ENCODE results near the gene SI.

DNA sequence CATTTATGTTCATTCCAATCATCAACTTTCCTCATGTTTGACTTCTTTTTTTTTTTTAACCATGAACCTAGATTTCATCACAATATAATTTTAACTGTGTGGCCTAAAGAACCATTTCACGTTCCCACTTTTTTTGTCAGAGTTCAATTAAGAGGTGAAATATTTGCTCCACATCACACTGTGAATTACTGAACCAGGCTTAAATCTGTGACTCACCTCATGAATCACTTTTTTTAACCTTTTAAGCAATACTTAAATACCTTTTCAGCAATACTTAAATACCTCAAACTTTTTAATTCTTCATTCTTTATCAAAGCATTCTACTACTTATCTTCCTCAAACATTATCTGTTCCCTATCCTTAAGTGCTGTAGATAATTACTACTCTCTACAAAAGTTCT, 137.6 kb downstream of the SI start:
- TF ChIP-seq HDGF (IDR thresholded peaks at IDR 0.05) = no peak
- TF ChIP-seq, protein P1, sequence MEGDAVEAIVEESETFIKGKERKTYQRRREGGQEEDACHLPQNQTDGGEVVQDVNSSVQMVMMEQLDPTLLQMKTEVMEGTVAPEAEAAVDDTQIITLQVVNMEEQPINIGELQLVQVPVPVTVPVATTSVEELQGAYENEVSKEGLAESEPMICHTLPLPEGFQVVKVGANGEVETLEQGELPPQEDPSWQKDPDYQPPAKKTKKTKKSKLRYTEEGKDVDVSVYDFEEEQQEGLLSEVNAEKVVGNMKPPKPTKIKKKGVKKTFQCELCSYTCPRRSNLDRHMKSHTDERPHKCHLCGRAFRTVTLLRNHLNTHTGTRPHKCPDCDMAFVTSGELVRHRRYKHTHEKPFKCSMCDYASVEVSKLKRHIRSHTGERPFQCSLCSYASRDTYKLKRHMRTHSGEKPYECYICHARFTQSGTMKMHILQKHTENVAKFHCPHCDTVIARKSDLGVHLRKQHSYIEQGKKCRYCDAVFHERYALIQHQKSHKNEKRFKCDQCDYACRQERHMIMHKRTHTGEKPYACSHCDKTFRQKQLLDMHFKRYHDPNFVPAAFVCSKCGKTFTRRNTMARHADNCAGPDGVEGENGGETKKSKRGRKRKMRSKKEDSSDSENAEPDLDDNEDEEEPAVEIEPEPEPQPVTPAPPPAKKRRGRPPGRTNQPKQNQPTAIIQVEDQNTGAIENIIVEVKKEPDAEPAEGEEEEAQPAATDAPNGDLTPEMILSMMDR (IDR thresholded peaks at IDR 0.05 in 2 of 3, conservative IDR thresholded peaks at IDR 0.05 in 1 of 3; ENCODE audit: insufficient read depth in 2 of 3, low read depth in 1 of 3, low read length in 3 of 3) = no peak
